GM10847 (cell line): ENCODE data around the gene CIT.

Experiments
- POLR2A ChIP-seq: IDR thresholded peaks from 2 replicates; pipeline ENCODE4 v1.6.1; 2011; ENCODE audit not compliant: insufficient read length; ENCODE audit errors: extremely low read depth

The CIT gene

DNA sequence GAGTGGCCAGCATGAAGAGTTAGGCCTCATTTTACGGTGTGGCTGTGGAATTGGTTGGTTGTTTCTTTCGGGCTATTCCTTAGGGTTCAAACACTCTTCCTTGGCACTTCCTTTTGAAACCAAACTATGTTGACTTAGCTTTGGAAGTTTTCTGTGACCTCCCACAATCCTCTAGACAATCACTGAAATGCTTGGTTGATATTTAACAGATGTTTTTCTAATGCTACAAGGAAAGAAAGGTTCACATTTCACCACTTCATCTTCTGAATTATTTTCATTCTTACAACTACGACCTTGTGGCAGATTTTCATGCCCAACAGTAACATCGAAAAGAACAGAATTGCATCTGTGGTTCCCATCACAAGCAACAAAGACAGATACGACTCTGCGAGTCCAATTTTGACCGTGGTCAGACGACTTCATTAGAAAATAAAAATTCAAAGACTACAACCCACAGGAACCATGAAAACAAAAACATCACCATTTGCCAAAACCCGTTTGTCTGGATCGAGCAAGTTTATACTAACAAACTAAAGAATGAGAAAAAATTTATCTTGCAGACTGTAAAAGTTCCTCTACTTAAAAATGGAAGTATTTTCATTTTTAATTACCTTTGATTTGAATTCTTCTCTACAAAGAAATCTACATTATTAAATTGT, 192.3 kb downstream of the CIT start:
- no peak for TF ChIP-seq POLR2A

DNA sequence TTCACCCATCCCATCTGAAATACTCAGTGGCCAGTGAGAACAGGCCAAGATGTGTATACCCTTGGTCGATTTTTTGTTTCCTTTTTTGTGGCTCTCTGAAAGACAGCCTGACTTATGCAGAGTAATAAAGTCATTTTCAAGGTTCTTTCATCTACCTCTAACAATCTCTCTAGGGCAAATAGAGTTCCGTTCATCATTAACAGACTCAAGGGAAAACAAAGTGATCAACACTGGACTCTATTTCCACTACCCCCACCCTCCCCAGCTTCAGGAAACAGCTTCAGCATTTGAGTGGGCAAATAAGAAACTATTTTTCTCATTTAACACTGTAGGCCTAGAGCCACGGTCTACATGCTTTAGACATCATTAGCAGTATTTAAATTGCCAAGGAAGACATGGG, 193.3 kb downstream of the CIT start:
- TF ChIP-seq POLR2A = no peak

DNA sequence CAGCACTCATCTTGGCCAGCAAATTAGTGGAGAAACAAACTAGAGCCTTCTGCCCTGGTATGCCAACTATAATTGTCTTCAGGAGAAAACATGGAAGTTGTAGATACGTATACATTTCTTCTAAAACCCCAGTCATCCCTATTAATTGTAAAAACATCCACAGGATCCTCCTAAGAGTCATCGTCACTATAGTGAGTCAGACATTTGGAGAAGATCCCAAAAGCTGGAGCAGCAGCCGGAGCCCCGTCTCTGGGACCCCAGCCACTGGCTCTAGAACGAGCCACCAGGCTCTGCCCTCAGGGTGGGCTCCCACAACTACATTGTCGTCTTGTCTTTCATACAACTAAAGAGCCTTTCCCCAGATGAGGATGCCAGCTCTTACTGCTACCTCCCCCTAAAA, 193.7 kb downstream of the CIT start:
- no peak for TF ChIP-seq POLR2A

DNA sequence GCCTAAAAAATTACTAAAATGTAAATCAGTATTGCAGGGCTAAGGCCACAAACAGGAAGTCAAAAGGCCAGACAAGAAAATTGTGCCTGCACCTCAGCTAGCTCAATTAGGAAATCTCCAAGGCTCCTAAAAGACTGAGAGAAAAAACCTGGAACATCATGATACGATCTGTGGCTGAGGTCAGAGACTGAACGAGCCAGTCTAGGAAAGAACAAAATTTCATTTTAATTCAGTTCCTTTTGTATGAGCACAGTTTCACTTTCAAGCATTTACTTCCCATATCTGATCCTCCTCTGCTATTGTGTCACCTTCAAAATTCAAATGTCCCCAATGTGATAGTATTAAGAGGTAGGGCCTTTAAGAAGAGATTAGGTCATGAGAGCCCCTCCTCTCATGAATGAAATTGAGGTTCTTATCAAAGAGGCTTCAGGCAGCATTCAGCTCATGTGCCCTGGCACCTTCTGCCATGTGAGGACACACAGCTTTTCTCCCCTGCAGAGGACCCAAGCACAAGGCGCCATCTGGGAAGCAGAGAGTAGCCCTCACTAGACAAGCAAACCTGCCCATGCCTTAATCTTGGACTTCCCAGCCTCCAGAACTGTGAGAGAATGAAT, 194.4 kb downstream of the CIT start:
- no peak for TF ChIP-seq POLR2A

DNA sequence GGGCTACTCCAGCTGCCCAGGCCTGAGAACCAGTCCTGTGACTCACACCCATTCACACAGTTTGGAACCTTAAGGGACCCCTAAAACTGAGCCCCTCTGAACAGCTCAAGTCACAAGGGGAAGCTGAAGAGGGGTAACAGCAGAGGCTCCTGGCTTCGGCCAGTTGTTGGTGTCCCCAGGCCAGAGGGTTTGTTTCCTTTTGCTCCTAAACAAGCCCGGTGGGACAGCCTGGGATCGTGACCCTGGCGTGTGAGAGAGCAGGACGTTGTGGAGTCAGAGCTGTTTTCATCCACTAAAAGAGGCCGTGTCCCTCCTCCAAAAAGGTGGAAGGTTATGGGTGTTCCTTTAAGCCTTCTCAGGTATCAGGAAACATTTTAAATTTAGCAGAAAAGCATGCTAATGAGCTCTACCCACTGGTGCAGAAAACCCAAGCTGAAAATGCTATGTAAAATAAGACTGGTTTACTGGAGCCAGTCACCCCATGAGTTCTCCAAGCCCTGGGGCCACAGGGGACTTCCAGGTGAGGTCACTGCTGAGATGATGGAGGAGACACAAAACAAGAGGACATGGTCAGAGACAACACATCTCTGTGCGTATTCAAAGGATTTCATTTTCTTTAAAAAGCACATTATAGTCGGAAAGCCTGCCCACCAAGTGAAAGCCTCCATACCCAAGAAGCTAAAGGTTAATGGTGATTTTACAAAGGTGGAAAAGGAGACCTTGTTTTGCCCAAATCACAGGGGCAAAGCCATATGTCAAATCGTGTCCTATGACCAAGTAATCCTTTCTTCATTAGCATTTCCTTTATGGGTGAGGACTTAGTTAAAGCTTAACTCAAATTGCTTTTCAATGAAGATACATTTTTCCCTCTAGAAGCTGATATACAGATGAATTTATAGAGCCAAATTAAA, 195.1 kb downstream of the CIT start:
- TF ChIP-seq POLR2A = no peak

DNA sequence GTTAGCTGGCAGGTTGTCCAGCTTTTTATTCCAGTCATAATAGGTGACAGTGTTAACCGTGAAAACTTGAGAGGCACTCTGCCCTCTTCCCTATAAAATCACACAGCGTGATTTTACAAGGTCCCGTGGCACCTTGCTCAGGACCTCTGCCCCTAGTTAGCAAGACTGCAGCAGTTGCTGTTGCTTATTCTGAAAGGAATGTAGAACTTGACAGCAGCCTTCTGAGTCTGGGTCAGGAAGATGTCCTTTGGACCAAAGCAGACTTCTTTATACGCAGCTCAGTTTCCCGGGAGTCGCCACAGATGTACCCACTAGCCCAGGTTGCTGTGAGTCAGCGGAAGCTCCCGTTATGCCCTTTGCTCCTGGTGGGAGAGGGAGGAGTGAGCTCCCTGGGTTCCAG, 196.0 kb downstream of the CIT start:
- TF ChIP-seq POLR2A = no peak

DNA sequence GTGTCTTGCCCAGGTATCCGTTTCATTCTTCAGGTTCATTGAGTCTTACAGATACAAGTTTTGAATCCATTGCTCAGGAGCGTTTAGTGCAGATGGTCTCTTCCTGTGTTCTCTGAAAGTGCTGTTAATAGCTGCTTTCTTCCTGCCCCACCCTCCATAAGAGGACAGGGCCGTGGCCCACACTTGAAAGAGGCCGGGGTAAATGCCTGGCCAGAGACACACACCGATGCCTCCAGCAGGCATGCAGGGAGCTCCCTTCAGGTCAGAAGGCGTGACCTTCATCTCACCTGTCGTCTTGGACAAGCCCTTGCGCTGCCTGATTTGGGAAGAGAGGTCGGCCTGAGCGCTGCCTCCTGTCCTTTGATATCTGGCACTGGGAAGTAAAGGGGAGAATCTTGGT, 197.6 kb downstream of the CIT start:
- no peak for TF ChIP-seq POLR2A

DNA sequence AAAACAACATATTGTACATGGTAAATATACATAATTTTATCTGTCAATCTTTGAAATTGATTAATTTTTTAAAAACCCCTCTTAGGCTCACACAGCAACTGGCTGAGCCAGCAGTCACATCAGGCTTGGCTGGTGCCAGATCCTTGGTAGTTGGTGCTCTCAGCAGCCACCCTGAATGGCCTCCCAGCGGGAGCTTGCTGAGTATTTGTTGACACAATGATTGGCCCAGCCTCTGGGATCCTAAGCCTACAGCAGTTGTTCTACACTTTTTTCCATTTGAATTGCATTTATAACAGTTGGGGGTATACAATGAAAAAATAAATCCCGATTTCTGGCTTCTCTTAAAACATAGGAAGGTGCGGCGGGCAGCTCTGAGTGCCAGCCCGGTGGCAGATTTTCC, 198.0 kb downstream of the CIT start:
- TF ChIP-seq POLR2A = no peak

DNA sequence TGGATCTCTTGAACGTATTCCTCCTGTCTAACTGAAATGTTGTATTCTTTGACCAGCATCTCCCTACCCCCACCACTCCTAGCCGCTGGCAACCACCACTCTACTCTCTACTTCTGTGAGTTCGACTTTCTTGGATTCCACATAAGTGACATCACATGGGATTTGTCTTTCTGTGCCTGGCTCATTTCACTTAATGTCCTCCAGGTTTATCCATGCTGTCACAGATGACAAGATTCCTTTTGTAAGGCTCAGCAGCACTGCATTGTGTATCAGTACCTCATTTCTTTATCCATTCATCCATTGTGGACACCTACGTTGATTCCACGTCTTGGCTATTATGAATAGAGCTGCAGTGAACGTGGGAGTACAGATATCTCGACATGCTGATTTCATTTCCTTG, 198.7 kb downstream of the CIT start:
- TF ChIP-seq POLR2A = no peak

DNA sequence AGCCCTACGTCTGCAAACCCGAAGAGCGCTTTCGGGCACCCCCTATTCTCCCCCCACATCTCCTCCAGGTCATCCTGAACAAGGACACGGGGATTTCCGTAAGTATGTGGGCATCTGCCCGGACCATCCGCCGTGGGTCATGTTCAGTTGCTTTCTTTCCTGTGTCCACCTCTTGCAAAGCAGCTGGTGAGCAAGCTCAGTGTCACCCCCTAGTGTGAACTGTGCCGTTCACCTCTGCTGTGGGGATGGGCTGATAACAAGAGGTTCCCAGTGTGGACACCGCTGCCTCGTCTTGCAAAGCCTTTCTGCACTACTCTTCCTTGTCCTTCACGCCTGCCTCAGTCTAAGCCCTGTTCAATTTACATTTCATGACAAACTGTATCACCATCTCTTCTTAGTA, 200.5 kb downstream of the CIT start:
- TF ChIP-seq POLR2A = no peak

DNA sequence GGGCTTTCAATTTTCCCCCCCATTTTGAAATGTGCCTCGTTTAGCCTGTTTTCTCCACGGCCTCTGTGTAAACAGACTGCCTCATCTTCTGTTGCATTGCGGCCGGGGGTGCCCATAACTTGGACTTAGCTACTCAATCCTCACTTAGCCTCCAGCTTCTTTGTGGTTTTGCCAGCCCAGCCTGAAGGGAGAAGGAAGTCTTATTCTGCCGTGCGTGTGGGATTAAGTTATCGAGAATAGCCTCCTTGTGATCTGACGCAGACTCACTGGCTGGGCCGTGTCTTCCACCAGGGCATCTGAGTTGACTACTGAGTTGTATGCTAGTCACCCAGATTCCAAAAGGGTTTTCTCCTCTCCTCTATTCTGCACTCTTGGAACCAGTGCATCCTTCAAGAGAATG, 201.1 kb downstream of the CIT start:
- TF ChIP-seq POLR2A = no peak

DNA sequence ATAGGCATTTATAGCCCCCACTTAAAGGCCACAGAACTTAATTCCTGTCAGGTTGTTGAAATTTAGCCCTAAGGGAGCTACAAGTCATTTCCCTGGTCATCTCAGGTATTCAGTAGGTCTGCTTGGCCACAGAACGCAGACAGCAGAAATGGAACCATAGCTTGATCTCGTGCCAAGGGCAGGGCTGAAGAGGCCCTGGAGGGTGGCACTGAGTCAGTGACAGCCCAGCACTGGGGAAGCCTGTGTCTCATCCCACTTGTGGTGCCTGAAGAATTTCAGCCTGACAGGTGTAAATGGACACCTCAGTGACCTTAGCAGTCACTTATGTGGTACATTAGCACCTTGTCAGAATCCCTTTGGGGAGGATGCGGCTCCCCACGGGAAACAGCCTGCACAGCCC, 202.6 kb downstream of the CIT start:
- TF ChIP-seq POLR2A = no peak

DNA sequence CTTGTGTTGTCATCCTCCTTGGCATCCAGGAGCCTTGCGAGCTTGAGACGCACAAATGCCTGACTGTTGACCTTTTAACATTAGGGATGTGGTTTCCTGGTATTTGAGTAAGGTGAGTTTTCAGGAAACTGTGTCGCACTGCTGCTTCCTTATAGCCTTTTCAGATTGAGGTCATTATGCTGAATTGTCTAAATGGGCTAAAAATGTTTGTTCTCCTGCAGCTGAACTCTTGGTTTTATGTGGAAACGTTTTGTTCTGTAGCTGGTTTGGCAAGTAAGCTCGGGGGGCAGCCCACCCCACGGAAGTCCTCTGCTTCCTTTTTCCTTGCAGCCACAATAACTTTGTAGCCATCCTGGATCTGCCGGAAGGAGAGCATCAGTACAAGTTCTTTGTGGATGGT, 203.5 kb downstream of the CIT start:
- no peak for TF ChIP-seq POLR2A

DNA sequence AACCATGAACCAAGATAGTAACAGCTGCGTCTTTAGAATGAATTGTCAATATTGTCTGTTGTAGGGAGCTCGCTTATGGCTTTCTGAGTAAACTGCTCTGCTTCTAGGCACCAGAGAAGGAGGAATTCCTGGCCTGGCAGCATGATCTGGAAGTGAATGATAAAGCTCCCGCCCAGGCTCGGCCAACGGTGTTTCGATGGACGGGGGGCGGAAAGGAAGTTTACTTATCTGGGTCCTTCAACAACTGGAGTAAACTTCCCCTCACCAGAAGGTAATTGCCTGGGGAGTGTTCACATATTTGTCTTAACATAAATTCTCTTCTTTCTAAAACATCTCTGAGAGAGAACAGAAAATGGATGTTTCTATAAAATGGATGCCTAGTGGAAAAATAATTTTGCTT, 204.9 kb downstream of the CIT start:
- no peak for TF ChIP-seq POLR2A

DNA sequence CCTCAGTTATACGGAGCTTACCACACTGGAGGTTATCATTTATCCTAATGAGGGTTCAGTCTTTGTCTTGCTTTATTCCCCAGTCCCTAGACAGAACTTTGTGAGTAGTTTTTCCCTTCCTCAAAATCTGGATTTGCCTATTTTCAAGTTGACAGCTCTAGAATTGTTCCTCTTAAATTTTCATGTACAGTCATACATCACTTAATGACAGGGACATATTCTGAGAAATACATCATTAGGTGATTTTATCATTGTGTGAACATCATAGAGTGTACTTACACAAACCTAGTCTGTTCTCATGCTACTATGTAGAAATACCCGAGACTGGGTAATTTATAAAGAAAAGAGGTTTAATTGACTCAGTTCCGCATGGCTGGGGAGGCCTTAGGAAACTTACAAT, 206.1 kb downstream of the CIT start:
- no peak for TF ChIP-seq POLR2A
